ENCODE measurements around the gene RNF217.

DNA sequence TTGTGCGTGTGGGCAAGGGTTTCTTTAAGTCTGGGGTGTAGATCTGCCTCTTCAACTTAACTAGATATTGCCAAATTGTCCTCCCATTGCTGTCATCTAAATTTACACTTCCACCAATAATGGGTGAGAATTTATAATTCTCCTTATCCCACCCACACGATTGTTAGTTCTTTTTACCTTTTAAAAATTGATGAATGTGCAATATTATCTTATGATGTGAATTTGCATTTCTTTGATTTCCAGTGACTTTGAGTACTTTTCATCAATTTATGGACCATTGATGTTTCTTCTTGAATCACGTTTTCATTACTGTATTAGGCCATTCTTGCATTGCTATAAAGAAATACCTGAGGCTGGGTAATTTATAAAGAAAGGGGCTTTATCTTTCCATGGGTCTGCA is 174.1 kb downstream of the RNF217 start:
- TF ChIP-seq POLR2AphosphoS5 (IDR thresholded peaks at IDR 0.05; ENCODE audit: borderline replicate concordance, low read depth, low read length) (no peak), EZH2 (IDR thresholded peaks at IDR 0.05) (no peak)

Measured in SK-N-MC (cell line).